ENCODE results near the gene NCAPD2. TPM values are rescaled to one million over a fixed set of nuclear protein-coding genes. Genes with fewer than 3 reads are reported as not detected.

The NCAPD2 gene
- total RNA-seq, 1 donor from 2014 or later: 96.5 TPM

DNA sequence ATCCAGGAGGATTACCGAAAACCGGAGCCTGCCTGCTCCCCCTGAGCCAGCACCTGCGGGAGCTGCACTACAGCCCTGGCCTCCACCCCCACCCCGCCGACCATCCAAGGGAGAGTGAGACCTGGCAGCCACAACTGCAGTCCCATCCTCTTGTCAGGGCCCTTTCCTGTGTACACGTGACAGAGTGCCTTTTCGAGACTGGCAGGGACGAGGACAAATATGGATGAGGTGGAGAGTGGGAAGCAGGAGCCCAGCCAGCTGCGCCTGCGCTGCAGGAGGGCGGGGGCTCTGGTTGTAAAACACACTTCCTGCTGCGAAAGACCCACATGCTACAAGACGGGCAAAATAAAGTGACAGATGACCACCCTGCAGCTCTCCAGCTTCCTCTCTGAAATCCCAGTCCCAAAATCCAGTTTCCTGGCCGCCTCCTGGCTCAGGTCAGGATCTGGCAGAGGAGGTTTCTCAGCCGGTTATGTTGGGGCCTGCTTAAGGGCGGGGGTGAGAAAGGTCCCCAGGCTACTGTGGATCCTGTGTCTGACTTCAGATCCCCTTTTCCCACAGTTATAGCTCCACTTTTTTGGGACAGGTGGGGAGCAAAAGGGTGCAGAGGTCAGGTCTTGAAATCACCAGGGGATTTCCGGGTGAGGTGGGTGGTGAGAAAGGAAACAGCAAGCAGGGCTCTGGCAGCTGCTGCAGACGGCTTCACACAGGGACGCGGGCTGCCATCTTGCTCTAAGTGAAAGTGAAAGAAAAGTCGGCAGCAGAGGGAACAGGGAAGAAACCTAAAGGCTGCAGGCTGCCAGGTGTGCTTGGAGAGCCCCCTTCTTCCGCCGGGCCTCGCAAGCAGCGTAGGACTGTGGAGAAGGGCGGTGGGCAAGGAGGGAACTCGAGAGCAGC is 42.3 kb upstream of the NCAPD2 start, which contains the start of gene TAPBPL:
Gene TAPBPL, plus strand, starts transcription at position 695 of the 897 bp plus-strand sequence. CDS start 207 bp downstream, outside the sequence.
- H3K36me3 Mint-ChIP-seq: peaks cover 12% of the 10 kb centered on the region
- H3K9me3 Mint-ChIP-seq: no peaks in the 10 kb centered on the region
- no peak for DNase-seq (ENCODE audit: extremely low spot score, unreplicated experiment)
- H3K27me3 Mint-ChIP-seq: no peaks in the 10 kb centered on the region
- TF ChIP-seq, protein P1, sequence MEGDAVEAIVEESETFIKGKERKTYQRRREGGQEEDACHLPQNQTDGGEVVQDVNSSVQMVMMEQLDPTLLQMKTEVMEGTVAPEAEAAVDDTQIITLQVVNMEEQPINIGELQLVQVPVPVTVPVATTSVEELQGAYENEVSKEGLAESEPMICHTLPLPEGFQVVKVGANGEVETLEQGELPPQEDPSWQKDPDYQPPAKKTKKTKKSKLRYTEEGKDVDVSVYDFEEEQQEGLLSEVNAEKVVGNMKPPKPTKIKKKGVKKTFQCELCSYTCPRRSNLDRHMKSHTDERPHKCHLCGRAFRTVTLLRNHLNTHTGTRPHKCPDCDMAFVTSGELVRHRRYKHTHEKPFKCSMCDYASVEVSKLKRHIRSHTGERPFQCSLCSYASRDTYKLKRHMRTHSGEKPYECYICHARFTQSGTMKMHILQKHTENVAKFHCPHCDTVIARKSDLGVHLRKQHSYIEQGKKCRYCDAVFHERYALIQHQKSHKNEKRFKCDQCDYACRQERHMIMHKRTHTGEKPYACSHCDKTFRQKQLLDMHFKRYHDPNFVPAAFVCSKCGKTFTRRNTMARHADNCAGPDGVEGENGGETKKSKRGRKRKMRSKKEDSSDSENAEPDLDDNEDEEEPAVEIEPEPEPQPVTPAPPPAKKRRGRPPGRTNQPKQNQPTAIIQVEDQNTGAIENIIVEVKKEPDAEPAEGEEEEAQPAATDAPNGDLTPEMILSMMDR (conservative IDR thresholded peaks at IDR 0.05): no peak
- H3K4me1 Mint-ChIP-seq (ENCODE audit: unreplicated experiment): peaks cover 25% of the 10 kb centered on the region
- H3K4me3 Mint-ChIP-seq: peak within 1 kb of the TSS; percentile 90
- peak within 1 kb of the TSS; percentile 93 for H3K27ac Mint-ChIP-seq

DNA sequence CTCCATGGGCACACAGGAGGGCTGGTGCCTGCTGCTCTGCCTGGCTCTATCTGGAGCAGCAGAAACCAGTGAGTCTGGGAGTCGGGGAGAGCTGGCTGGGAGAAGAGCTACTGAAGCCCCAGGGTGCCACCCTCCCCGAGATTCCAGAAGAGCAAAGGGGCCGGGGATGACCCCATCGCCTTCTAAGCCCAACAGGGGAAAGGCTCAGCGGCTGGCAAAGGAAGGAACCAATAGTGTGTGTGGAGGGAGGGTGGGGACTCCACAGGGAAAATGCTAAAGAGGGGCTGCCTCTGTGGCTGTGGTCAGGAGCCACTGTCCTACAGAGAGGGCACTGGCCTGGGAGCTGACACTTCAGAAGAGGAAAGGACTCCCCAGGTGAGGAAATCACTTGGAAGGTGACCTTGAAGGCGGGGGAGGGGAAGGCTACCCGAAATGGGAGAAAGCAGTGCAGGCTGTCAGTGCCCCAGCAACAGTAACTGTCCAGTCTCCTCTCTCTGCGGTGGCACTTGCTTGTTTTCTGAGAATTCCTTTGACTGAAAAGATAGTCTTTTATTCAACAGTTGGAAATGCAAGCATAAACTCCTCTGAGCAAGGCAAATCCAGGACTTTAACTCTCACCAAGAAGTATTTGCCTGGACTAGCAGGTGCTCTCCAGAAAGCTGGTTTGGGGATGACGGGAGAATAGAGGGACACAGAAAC is 41.5 kb upstream of the NCAPD2 start:
- no peaks in the 10 kb centered on the region for H3K9me3 Mint-ChIP-seq
- DNase-seq (ENCODE audit: extremely low spot score, unreplicated experiment): no peak
- peak overlapping the region; percentile 90 for H3K4me3 Mint-ChIP-seq
- TF ChIP-seq, protein P1 (conservative IDR thresholded peaks at IDR 0.05): no peak
- H3K4me1 Mint-ChIP-seq (ENCODE audit: unreplicated experiment): peaks cover 25% of the 10 kb centered on the region
- H3K36me3 Mint-ChIP-seq: peaks cover 17% of the 10 kb centered on the region
- H3K27me3 Mint-ChIP-seq: no peaks in the 10 kb centered on the region
- H3K27ac Mint-ChIP-seq: peak overlapping the region; percentile 93

DNA sequence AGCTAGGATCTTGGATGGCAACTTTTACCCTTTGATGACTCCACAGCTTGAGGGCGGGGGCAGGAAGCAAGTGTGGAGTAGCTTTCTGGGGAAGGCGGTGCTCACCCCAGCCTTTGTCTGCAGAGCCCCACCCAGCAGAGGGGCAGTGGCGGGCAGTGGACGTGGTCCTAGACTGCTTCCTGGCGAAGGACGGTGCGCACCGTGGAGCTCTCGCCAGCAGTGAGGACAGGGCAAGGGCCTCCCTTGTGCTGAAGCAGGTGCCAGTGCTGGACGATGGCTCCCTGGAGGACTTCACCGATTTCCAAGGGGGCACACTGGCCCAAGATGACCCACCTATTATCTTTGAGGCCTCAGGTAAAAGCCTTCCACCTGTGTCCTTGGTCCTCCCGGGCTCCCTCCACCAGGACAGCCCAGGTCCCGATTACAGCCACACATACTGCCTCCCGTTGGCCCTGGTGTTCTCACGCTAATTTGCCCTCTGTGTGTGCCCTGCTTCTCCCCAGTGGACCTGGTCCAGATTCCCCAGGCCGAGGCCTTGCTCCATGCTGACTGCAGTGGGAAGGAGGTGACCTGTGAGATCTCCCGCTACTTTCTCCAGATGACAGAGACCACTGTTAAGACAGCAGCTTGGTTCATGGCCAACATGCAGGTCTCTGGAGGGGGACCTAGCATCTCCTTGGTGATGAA is 40.8 kb upstream of the NCAPD2 start:
- no peak for DNase-seq (ENCODE audit: extremely low spot score, unreplicated experiment)
- H3K4me3 Mint-ChIP-seq: peak overlapping the region; percentile 90
- no peaks in the 10 kb centered on the region for H3K9me3 Mint-ChIP-seq

DNA sequence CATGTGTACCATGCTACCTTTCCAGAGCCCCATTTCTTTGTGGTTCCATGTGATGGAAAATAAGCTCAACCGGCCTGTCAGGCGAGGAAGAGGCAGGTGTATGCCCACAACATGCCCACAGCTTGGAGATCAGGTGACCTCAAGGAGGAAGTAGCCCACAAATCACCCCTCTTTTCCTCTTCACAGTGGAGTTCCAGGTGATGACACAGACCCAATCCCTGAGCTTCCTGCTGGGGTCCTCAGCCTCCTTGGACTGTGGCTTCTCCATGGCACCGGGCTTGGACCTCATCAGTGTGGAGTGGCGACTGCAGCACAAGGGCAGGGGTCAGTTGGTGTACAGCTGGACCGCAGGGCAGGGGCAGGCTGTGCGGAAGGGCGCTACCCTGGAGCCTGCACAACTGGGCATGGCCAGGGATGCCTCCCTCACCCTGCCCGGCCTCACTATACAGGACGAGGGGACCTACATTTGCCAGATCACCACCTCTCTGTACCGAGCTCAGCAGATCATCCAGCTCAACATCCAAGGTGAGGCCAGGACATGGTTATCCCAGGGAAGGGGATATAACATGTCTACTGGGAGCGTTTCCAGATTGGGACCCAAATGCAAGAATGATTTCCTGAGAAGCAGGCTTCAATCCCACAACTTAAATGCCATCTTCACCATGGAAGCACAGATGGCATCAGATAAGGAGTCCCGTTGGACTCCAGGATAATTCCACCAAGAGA is 36.5 kb upstream of the NCAPD2 start:
- Mint-ChIP-seq H3K4me3 (no peak overlapping the region), H3K27ac (no peak overlapping the region), H3K4me1 (ENCODE audit: unreplicated experiment) (peaks cover 4% of the 10 kb centered on the region), H3K36me3 (peaks cover 33% of the 10 kb centered on the region), H3K9me3 (no peaks in the 10 kb centered on the region), H3K27me3 (no peaks in the 10 kb centered on the region)
- TF ChIP-seq, protein P1 (conservative IDR thresholded peaks at IDR 0.05): no peak
- no peak for DNase-seq (ENCODE audit: extremely low spot score, unreplicated experiment)

More for the DNA sequence above, 40.8 kb upstream of the NCAPD2 start:
- TF ChIP-seq, protein P1 (conservative IDR thresholded peaks at IDR 0.05): no peak
- H3K27me3 Mint-ChIP-seq: no peaks in the 10 kb centered on the region
- peaks cover 17% of the 10 kb centered on the region for H3K36me3 Mint-ChIP-seq
- peaks cover 25% of the 10 kb centered on the region for H3K4me1 Mint-ChIP-seq (ENCODE audit: unreplicated experiment)
- peak overlapping the region; percentile 93 for H3K27ac Mint-ChIP-seq

Measured in type B pancreatic cell (in vitro differentiated cells).